HEK293 (cell line): ENCODE data around the gene FADS6.

Experiments
- ZBTB7A ChIP-seq: fragments of 450-650 bp; formaldehyde crosslinking; IDR thresholded peaks from 2 replicates; pipeline ENCODE4 v1.5.1; 2016; ENCODE audit warnings: low read depth, missing biosample characterization, missing genetic modification characterization
- ZFP37 ChIP-seq: fragments of 450-650 bp; formaldehyde crosslinking; IDR thresholded peaks from 2 replicates; pipeline ENCODE4 v1.5.1; 2016; ENCODE audit warnings: missing biosample characterization, missing genetic modification characterization
- ZNF24 ChIP-seq: fragments of 450-650 bp; formaldehyde crosslinking; IDR thresholded peaks from 2 replicates; pipeline ENCODE4 v1.5.1; 2016; ENCODE audit warnings: missing biosample characterization, missing genetic modification characterization
- ZNF311 ChIP-seq: fragments of 450-650 bp; formaldehyde crosslinking; IDR thresholded peaks from 2 replicates; pipeline ENCODE4 v1.5.1; 2017; ENCODE audit warnings: missing biosample characterization, missing genetic modification characterization, borderline replicate concordance
- ZNF501 ChIP-seq: fragments of 450-650 bp; formaldehyde crosslinking; IDR thresholded peaks from 2 replicates; pipeline ENCODE4 v1.5.1; 2016; ENCODE audit warnings: missing biosample characterization, missing genetic modification characterization
- ZNF561 ChIP-seq: fragments of 450-650 bp; IDR thresholded peaks from 2 replicates; pipeline ENCODE4 v1.5.1; 2018; ENCODE audit warnings: missing biosample characterization, missing genetic modification characterization, borderline replicate concordance
- ZNF776 ChIP-seq: fragments of 450-650 bp; formaldehyde crosslinking; IDR thresholded peaks from 2 replicates; pipeline ENCODE4 v1.5.0; 2017; ENCODE audit warnings: missing biosample characterization, missing genetic modification characterization, borderline replicate concordance
- ZNF792 ChIP-seq: fragments of 450-650 bp; formaldehyde crosslinking; IDR thresholded peaks from 2 replicates; pipeline ENCODE4 v1.5.1; 2016; ENCODE audit warnings: missing biosample characterization, missing genetic modification characterization
- TF ChIP-seq, protein P1 (sequence below): fragments of 450-650 bp; formaldehyde crosslinking; IDR thresholded peaks from 2 replicates; pipeline ENCODE4 v1.5.1; 2017; ENCODE audit warnings: missing biosample characterization, missing genetic modification characterization
- TF ChIP-seq, protein P2 (sequence below): fragments of 450-650 bp; formaldehyde crosslinking; IDR thresholded peaks from 2 replicates; pipeline ENCODE4 v1.5.1; 2016; ENCODE audit warnings: missing biosample characterization, missing genetic modification characterization, borderline replicate concordance
- TF ChIP-seq, protein P3 (sequence below): fragments of 450-650 bp; formaldehyde crosslinking; IDR thresholded peaks from 2 replicates; pipeline ENCODE4 v1.5.1; 2016; ENCODE audit warnings: missing biosample characterization, missing genetic modification characterization
- TF ChIP-seq, protein P4 (sequence below): fragments of 450-650 bp; formaldehyde crosslinking; IDR thresholded peaks from 2 replicates; pipeline ENCODE4 v1.5.1; 2016; ENCODE audit warnings: missing biosample characterization, missing genetic modification characterization

DNA sequence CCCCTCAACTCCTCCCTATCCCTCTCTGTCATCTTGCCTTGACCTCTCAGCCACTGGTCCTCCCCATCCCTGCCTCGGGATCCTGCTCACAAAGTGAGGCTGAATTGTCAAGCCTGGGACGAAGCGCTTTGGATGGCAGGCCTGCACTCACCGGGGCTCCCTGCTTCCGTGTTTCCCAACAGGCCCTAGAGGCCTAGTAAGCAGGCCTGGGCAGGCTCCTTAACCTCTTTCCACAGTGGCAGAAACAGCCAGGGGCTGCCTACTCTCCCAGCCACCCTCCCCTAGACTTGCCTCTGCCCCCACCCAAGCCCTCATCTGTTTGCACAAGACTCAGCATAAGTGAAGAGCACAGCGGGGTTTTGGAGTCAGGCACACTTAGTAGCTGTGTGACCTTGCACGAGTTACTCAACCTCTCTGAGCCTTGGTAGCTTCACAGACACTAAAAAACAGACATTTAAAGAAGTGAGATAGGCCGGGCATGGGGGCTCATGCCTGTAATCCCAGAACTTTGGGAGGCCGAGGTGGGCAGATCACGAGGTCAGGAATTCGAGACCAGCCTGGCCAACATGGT is 5.0 kb upstream of the FADS6 start:
- TF ChIP-seq ZNF792 (tag by site-specific recombination) = no peak
- TF ChIP-seq, protein P1, sequence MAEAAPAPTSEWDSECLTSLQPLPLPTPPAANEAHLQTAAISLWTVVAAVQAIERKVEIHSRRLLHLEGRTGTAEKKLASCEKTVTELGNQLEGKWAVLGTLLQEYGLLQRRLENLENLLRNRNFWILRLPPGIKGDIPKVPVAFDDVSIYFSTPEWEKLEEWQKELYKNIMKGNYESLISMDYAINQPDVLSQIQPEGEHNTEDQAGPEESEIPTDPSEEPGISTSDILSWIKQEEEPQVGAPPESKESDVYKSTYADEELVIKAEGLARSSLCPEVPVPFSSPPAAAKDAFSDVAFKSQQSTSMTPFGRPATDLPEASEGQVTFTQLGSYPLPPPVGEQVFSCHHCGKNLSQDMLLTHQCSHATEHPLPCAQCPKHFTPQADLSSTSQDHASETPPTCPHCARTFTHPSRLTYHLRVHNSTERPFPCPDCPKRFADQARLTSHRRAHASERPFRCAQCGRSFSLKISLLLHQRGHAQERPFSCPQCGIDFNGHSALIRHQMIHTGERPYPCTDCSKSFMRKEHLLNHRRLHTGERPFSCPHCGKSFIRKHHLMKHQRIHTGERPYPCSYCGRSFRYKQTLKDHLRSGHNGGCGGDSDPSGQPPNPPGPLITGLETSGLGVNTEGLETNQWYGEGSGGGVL (tag by site-specific recombination) = no peak
- TF ChIP-seq, protein P2, sequence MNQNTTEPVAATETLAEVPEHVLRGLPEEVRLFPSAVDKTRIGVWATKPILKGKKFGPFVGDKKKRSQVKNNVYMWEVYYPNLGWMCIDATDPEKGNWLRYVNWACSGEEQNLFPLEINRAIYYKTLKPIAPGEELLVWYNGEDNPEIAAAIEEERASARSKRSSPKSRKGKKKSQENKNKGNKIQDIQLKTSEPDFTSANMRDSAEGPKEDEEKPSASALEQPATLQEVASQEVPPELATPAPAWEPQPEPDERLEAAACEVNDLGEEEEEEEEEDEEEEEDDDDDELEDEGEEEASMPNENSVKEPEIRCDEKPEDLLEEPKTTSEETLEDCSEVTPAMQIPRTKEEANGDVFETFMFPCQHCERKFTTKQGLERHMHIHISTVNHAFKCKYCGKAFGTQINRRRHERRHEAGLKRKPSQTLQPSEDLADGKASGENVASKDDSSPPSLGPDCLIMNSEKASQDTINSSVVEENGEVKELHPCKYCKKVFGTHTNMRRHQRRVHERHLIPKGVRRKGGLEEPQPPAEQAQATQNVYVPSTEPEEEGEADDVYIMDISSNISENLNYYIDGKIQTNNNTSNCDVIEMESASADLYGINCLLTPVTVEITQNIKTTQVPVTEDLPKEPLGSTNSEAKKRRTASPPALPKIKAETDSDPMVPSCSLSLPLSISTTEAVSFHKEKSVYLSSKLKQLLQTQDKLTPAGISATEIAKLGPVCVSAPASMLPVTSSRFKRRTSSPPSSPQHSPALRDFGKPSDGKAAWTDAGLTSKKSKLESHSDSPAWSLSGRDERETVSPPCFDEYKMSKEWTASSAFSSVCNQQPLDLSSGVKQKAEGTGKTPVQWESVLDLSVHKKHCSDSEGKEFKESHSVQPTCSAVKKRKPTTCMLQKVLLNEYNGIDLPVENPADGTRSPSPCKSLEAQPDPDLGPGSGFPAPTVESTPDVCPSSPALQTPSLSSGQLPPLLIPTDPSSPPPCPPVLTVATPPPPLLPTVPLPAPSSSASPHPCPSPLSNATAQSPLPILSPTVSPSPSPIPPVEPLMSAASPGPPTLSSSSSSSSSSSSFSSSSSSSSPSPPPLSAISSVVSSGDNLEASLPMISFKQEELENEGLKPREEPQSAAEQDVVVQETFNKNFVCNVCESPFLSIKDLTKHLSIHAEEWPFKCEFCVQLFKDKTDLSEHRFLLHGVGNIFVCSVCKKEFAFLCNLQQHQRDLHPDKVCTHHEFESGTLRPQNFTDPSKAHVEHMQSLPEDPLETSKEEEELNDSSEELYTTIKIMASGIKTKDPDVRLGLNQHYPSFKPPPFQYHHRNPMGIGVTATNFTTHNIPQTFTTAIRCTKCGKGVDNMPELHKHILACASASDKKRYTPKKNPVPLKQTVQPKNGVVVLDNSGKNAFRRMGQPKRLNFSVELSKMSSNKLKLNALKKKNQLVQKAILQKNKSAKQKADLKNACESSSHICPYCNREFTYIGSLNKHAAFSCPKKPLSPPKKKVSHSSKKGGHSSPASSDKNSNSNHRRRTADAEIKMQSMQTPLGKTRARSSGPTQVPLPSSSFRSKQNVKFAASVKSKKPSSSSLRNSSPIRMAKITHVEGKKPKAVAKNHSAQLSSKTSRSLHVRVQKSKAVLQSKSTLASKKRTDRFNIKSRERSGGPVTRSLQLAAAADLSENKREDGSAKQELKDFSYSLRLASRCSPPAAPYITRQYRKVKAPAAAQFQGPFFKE (tag by site-specific recombination) = no peak
- TF ChIP-seq, protein P3, sequence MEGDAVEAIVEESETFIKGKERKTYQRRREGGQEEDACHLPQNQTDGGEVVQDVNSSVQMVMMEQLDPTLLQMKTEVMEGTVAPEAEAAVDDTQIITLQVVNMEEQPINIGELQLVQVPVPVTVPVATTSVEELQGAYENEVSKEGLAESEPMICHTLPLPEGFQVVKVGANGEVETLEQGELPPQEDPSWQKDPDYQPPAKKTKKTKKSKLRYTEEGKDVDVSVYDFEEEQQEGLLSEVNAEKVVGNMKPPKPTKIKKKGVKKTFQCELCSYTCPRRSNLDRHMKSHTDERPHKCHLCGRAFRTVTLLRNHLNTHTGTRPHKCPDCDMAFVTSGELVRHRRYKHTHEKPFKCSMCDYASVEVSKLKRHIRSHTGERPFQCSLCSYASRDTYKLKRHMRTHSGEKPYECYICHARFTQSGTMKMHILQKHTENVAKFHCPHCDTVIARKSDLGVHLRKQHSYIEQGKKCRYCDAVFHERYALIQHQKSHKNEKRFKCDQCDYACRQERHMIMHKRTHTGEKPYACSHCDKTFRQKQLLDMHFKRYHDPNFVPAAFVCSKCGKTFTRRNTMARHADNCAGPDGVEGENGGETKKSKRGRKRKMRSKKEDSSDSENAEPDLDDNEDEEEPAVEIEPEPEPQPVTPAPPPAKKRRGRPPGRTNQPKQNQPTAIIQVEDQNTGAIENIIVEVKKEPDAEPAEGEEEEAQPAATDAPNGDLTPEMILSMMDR (tag by site-specific recombination) = no peak
- TF ChIP-seq ZNF776 (tag by site-specific recombination) = no peak
- TF ChIP-seq ZNF561 (tag by site-specific recombination) = no peak
- no peak for TF ChIP-seq ZFP37
- TF ChIP-seq ZBTB7A (tag by site-specific recombination) = no peak
- TF ChIP-seq, protein P4, sequence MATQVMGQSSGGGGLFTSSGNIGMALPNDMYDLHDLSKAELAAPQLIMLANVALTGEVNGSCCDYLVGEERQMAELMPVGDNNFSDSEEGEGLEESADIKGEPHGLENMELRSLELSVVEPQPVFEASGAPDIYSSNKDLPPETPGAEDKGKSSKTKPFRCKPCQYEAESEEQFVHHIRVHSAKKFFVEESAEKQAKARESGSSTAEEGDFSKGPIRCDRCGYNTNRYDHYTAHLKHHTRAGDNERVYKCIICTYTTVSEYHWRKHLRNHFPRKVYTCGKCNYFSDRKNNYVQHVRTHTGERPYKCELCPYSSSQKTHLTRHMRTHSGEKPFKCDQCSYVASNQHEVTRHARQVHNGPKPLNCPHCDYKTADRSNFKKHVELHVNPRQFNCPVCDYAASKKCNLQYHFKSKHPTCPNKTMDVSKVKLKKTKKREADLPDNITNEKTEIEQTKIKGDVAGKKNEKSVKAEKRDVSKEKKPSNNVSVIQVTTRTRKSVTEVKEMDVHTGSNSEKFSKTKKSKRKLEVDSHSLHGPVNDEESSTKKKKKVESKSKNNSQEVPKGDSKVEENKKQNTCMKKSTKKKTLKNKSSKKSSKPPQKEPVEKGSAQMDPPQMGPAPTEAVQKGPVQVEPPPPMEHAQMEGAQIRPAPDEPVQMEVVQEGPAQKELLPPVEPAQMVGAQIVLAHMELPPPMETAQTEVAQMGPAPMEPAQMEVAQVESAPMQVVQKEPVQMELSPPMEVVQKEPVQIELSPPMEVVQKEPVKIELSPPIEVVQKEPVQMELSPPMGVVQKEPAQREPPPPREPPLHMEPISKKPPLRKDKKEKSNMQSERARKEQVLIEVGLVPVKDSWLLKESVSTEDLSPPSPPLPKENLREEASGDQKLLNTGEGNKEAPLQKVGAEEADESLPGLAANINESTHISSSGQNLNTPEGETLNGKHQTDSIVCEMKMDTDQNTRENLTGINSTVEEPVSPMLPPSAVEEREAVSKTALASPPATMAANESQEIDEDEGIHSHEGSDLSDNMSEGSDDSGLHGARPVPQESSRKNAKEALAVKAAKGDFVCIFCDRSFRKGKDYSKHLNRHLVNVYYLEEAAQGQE (tag by site-specific recombination) = no peak
- TF ChIP-seq ZNF24 (tag by site-specific recombination) = no peak
- TF ChIP-seq ZNF501 = no peak
- TF ChIP-seq ZNF311 = no peak
